D341Med (cell line): ENCODE measurements around the gene AFTPH.
"Not testable (repeated sequence)": the region's sequence is repeated elsewhere in the genome, so short reads cannot be mapped to it uniquely, and the experiment has no call there.

ENCODE experiments used
- DNase-seq: peaks from one replicate; pipeline ENCODE4 v3.0.0; 2012; ENCODE audit warnings: low spot score

Gene AFTPH

DNA sequence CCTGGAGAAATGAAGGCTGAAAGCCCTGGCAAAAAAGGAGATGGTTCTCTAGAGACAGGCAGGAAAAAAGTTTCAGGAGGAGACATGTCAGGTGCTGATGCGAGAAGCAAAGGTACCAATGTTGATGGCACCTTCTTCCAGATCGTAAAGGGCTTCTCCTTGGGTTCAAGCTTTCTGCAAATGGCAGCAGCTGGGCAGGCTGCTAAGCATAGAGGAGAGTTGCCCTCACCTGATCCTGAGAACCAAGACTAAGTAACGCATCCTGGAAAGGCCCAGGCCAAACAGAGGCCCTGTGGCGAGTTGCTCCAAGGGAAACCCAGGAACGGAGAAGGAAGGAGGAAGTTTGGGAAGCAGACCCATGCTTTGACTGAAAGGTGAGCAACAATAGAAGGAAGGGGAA is 23.6 kb upstream of the AFTPH start:
- no peak for DNase-seq

DNA sequence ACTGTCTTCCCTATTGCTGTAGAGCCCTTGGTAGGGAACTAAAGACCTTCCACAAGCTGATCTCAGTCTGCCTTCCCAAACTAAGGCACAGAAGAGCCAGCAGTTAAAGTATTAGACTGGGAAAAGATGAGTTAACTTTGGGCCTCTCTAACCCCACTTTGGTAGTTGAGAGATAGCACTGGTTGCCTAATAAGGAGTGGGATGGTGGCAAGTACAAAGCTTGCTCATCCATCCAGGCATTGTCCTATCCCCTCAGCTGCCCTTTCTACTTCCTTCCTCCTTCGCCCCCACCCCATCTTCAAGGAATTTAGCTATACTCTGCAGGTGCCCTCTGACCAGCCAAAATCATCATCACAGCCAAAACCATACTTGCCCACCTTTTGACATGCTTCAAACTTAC is 22.2 kb upstream of the AFTPH start:
- no peak for DNase-seq

DNA sequence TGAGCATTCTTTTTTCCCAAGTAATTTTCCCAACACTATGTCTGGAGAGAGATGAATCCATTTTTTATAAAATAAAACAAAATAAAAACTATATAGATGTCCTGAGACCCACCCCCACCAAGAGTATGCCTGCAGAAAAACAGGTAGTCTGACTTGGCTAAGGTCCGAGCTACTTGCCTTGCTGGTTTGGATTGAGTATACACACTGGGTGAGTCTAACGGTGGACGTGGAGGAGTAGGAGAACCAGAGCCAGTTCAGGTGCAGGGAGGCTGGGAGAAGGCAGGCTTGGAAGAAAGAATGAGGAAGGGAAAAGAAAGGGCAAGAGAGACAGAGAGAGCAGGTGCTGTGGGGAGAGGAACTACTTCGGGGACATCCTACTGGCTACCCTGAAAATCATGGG is 21.3 kb upstream of the AFTPH start:
- DNase-seq: no peak

DNA sequence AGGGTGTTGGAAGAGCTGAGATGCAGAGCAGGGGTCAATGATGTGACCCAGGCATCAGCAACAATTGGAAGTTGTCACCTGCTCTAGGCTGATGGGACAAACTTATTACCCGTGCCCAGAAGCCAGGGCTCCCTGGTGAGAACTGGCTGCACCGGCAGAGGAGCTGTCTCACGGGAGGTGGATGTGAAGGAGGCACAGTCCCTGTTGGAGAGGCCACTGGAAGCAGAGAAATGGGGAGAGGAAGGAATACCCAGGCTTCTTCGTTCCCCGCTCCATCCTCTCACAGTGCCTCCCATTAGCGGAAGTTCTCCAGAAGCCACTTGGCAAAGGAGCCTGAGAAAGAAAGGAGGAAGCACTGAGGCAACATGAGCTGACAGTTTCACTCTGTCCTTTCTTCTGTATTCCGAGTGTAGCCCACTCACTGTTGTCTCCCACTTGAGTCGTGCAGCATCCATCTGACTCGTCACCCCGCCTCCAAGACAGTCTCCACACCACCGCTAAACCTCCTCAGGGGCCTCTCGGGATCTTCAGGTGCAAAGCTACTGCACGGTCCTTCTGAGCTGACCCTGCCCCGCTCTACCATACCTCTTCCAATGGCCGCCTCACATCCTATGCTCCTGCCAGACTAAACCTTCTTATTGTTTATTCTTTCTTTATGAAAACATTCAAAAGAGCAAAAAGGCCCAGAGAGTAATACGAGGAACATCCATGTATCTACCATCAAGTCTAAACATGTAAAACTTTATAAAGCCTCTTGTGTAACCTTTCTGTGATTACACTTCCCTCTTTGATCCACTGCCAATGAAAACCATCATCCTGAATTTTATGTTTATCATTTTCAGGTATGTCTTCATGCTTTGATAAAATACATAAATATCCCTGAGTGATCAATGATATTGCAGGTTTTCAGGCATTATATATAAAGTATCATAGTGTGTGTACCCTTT is 19.1 kb upstream of the AFTPH start:
- DNase-seq: no peak

DNA sequence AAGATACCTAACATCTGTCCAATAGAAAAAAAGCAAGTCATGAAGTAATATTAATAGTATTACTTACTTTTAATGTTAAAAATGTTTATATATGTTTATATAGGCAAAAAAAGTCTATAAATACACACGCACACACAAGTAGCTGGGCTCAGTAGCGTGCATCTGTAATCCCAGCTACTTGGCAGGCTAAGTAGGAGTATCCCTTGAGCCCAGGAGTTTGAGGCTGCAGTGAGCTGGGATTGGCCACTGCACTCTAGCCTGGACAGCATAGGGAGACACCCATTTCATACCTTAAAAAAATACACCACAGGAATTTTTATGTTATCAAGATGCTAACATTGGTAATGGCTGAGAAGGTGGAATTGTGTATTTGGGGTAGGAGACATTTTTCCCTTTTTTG is 17.4 kb upstream of the AFTPH start:
- DNase-seq: no peak

DNA sequence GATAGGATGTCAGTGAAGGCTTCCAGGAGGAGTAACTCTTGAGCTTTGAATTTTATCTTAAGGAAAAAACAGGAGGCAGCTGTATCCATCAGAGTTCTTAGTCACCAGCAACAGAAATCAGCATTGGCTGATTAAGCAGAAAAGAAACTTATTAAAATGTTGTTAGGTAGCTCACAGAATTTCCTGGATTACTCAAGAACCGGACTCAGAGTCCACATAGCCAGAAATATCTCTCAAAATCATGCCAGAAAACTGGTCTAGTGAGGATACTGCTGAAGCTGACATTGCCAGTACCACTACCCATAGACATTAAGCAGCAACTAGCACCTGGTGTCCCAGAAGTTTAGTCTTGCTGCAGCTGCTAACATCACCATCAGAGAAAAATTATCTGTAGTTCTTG is 10.1 kb upstream of the AFTPH start:
- DNase-seq: no peak

DNA sequence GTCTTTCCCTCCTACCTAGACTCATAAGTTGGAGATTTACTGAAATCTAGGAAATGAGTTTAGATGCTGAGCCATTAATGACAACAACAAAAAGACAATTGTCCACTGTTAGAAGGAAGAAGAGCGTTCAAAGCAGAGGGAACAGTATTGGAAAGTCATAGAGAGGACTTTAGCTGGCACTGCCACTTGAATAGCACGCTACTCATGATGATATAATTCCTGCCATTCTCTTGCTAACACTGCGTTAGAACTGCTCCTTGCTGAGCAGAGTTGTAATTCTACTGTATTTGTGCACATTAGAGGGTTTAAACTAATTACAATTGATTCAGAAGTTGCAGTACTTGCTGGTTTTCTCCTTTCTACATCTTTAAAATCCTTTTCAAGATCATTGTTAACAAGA is 9.0 kb upstream of the AFTPH start:
- DNase-seq: no peak

DNA sequence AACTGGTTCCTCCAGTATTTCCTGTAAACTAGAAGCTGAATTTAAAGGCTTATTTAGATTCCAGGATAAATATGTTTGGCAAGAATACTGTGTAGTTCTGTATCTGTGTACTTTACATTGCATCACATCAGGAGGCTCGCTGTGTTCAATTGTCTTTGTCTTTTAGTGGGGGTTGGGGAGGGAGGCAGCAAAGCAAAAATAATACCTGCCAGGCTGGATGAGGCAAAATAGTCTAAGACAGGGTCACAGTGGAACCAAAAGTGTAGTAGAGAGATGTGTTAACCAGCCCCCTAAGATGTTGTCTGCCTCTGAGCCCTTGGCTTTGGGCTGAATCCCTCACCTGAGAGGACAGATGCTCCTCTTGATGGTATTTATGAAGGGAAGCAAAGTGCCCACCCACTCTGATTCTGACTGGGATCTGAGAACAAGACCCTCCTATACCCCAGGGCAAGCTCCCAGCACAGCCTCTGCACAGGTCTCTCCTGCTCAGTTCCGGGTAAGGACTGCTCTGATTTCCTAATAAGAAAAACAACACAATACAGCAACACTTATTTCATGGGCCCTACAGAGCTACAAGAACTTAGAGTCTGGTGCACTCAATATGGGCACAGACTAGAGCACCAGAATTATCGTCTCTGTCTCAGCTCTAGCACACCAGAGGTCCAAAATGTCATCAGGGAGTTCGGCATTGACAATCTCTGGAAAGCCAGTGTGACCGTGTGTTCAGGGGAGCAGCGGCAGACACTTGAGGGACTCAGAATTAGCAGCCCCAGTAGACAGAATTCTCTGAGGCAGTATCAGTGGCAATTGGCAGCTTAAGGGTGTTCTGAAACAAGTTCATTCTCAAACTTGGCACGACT is 7.2 kb upstream of the AFTPH start:
- no peak for DNase-seq

DNA sequence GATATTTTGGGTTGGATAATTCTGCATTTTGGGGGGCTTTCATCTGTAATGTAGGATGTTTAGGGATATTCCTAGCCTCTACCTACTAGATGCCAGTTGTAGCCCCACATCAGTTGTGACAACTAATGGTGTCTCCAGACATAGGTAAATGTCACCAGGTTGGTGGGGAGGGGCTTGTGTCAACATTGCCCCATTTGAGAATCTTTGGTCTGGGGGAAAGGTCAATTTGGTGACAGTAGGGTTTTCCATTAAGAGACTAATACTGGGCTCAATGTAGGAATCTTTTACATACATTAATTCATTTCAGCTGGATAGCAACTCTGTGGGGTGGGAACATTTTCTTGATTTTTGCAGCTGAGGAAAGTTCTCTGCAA is 6.6 kb upstream of the AFTPH start:
- no peak for DNase-seq

DNA sequence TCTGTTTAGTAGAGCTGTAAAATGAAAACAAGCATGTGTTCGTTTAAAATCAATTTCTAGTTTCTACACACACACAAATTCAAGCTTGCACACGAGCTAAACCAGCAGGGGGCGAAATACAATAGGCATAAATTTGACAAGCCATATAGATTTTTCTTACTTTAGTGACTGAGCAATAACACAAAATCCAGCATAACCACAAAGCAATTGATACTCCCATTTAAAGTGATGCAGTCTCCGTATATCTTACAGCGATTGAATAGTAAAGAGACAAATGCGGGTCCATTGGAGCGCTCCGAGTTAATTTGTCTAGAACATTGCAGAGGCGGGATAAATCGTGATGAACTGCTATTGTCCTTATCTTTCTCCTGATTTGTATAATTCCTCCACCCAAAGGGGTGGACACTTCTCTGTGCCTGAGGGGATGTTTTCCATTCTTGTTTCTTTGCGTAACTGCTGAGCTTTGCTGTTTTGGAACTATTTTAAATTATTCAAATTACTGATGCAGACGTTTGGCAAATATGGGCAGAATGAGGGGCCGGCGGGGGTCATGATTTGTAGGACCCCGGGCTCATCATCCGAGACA is 1.2 kb upstream of the AFTPH start:
- peak; percentile 35 for DNase-seq

DNA sequence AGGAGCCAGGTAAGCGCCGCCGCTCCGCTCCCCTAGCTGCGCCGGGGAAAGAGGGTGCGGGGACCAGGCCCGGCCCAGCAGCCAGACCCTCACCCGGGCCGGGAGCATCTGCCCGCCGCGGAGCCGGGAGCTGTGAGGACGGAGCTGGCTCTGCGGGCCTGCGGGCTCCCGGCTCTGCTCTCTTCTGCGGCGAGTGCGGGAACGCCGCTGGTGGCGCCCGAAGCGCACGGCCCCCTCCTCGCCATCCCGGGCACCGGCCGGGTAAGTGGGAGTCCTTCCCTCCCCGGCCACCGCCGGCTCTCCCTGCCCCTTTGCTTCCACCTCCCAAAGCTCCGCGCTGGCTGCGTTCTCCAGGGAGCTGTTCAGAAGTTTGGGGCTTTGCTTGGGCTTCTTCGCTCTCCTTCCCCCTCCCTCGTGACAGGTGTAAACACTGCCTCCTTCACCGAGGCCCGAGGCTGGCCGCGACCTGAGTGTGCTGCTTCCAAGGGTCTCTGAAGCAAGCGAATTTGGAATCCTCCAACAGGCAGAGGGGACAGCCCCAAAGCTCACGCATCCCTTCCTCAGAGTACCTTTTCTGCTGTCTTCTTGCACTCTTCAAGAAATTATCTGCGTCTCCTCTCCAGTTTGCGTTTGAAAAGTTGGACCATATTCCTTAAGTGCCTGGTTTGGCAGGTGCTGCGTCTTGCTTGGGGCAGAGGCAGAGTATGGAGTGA is 632 bp downstream of the AFTPH start:
- peak; percentile 69 for DNase-seq

DNA sequence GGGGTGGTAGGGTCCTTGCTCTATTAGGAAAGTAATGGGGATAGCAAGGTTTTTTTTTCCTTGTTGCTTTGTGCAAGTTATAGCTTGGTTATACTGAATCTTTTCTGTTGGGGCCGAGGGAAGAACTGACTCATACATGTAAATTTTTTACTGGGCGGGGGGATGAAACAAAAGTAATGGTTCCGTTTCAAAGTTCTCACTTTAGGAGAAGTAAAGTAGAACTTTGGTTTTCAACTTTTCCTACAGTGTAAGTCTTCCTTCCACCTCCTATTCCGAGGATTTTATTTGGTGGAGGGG is 1.1 kb downstream of the AFTPH start:
- no peak for DNase-seq

DNA sequence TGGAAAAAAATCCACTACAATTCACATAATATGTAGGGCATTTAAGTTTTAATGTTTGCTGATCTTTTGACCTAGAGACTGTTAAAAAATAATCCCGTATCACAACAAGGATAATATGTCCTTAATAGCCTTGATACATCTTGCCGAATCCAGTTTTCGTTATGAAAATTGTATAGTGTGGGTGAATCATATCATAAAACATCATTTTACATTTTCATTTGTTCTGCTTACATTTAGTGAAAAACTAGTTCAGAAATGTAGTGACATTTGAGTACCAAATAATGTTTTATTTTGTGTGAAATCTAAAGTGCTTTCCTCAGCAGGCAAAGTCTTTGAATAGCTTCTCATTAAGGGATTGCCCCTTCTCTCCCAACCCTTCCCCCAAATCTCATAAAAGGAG is 1.9 kb downstream of the AFTPH start:
- no peak for DNase-seq

DNA sequence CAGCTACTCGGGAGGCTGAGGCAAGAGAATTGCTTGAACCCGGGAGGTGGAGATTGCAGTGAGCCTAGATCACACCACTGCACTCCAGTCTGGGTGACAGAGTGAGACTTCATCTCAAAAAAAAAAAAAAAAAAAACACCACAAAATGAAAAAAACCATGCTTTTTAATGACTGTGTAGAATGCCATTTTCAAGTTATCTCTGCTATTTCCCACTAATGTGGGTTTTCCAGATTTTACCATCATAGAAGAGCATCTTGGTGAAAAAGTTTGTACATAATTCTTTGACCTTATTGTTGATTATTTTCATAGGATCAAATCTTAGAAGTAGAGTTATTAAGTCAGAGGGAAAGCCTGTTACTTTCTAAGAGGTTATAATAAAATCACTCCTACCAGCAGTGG is 6.8 kb downstream of the AFTPH start:
- not testable (repeated sequence) for DNase-seq

DNA sequence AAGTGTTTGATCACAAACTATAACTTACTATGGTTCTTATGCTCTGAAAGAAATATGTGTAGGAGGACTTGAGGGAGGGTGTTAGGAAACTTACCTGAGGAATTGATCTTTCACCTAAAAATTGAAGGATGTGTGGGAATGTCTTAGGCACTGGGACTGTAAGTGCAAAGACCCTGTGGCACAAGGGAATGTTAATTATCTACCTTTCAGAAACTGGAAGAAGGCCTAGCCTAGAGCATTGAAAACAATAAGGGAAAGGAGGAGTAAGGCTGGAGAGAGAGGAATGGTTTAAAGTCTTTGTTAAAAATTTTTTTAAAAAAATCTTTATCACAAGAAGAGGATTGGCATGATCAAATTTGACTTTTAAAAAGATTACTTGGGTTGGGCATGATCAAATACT is 7.9 kb downstream of the AFTPH start:
- DNase-seq: no peak

DNA sequence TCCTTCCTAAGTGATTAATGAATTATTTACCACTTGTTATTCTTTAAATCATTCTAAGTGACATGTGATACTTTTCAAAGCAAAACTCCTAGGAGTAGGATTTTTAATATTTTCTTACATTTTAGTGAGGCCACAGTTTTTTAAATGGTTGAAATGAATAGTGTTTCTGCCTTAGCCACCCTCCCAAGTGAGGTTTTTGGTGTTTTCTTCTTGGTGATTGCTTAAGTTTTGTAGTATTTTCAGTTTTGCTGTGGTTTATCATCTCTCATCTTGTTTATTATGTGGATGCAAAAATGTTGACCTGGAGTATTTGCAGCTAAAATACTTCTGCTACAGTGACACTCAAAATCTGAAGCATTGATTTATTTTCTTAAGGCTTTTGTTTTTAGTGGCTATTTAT is 9.8 kb downstream of the AFTPH start:
- DNase-seq: no peak

DNA sequence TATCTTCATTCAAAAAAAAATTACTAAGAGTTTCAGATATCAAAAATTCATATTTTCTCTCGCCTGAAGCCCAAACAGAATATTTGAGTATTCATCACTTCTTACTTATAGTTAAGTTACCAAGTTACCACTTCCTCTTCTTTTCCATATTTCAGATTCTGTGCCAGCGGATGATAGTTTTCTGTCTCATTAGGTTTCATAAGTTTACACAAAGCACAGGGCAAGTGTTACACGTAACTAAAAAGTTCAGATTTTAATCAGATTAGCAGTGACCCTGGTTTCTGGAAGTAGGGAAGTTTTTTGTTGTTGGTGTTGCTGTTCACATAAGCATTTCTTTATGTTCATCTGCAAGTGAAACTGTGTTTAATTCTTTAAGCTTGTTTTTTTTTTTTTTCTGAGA is 10.2 kb downstream of the AFTPH start:
- DNase-seq: no peak

DNA sequence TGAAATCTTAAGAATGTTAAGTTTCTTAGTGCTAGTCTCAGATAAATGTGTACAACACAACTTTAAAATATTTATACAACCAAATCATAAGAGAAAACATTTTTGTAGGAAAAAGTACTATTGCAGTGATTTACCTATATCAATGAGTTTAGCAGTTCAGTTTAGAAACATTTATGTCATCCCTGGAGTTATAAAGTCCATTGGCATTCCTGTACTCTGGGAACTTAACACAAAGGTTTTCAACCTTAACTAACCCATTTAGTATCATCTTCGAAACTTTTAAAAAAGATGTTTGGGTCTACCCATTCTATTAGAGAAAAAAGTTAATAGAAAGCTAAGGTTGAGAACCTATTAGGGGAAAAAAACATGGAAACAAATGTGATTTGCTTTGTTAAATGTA is 10.9 kb downstream of the AFTPH start:
- no peak for DNase-seq

DNA sequence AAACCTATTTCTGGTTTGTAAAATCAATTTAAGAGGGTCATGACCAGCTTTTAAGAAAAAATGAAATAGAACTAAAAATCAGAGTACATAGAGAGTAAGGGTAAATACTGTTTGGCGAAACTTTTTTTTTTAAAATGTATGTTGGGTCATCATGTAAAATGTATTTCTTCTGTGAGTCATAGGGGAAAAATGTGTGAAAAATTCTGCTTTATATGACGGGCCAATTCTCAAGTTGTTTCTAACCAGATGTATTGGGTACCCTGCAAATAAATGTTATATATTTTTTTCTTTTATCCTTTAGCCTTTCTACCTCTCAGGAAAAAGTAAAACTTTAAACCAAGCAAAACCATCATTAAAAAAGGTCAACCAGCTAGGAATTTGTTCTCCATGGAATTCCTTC is 13.9 kb downstream of the AFTPH start:
- no peak for DNase-seq

DNA sequence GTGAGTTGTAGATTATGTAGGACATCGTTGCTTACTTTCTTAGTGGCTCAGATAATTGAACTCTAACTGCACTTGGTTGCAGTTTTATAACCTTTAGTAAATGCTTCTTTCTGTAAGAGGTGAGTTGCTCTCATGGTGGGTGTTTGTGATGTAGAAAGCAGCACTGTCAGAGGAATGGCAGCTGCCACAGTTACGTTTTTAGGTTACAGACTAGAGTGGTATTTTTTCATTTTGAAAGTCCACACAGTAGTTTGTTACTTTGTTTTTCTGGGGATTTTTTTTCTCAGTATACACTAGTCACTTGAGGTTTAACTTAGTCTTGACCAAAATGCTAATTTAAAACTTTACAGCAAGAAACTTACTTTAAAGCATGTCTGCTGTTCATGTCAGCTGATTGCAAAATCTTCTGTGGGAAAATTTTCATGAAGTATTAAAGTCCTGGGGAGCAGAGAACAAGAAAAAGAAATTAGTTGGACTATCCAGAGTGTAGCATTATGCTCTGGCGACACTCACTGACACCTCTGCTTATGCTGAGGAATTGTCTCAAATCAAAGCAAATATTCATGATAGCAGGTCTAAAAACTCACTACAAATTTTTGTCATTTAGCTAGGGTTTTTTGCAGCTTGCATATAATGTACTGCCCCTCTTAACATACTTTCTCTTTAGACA is 14.8 kb downstream of the AFTPH start:
- DNase-seq: no peak

DNA sequence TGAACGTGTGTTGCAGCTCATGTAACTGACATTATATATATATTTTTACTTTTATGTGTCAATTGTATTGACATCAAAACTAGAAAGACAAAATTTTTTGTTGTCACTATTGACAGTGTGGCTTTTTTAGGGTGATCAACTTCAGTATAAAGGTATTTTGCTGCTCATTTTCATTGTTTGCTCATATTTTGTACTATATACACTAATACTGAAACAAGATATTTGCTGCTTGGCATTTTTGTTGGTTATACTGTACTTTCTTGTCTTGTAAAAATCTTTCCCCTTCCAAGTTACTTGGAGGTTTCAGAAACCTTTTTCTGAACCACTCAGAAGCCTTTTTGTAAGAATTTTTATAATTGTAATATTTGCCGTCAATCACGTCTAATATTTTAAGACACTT is 16.5 kb downstream of the AFTPH start:
- DNase-seq: no peak

DNA sequence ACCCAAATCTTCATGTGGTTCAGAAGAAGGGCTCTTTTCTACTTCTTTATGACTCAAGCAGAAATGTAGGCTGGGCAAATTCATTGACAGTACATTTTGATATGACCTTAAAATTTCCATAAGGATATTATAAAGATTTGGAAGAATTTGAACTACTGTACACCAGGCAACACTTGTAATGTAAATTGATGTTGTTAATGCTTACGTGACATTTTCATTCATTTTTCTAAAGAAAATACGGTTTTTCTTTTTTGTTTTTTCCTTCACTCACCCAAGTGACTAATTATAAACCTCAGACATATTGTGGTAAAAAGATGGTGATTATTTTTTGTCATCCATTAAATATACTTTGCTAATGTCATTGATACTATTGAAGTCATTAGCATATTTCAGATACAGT is 17.4 kb downstream of the AFTPH start:
- DNase-seq: no peak
